Muscle of arm (tissue), 12 donors: Measurements from ENCODE around the gene COX7B2. TPM values are rescaled to one million over a fixed set of nuclear protein-coding genes. Genes with fewer than 3 reads are reported as not detected.

Experiments used
- DNase-seq: peaks from one replicate; pipeline ENCODE4 v3.0.0-alpha.2; 2013
- polyA plus RNA-seq, 12 donors: library from polyadenylated mRNA; unstranded; fragments of 120-200 nt; gene quantifications; one replicate each; pipeline ENCODE4 v1.2.1, GENCODE V29; 2013; ENCODE audit not compliant: insufficient read length in 12 of 12

The COX7B2 gene
- polyA plus RNA-seq, 12 donors, result not detected

DNA sequence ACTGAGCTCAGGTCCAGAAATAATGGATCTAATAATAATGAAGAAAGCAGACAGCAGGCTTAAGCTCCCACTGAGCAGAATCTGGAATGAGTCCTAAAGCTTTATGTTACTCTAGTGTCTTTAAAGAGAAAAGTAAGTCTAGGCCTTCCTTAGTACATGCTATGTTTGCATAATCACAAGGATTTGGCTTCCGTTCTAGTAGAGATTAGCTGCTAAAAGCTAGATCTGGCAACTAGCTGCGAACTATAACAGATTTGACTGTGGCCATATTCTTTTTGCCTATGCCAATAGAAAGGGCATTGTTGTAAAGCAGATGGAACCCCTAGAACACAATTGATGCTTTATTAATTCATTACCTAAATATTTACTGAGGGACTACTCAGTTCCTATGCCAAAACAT is 19.0 kb downstream of the COX7B2 start:
- no peak for DNase-seq

- DNase-seq, result no peak
Measured at GRCh38 chr4:46889410-46889809, 19.6 kb downstream of the COX7B2 start.

GRCh38 chr4:46886711-46887110 is 22.3 kb downstream of the COX7B2 start:
- no peak for DNase-seq

DNA sequence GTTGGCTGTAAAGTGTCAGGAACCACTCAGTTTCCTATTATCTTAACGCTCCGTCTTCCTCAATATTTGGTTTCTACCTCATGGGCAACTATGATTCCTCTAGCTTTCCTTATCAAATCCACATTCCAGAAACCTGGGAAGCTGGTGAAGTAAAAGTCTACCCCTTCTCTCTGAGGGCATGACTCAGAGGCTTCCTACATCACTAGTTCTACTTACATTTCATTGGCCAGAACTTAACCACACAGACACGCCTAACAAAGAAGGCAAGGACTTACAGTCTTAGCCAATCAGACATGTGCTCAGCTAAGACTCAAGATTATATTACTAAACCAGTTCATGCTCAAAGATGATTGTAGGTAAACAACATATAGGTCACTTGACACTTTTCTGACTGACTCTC is 30.4 kb downstream of the COX7B2 start:
- no peak for DNase-seq

- no peak for DNase-seq
Measured at GRCh38 chr4:46874811-46875210, 34.2 kb downstream of the COX7B2 start.

- DNase-seq, result no peak
Measured at GRCh38 chr4:46870411-46870810, 38.6 kb downstream of the COX7B2 start.

- DNase-seq, result no peak
Measured at GRCh38 chr4:46856333-46856732, 52.7 kb downstream of the COX7B2 start.

- no peak for DNase-seq
Measured at GRCh38 chr4:46852800-46853199, 56.2 kb downstream of the COX7B2 start.

GRCh38 chr4:46850026-46850425 is 59.0 kb downstream of the COX7B2 start:
- DNase-seq, result no peak

DNA sequence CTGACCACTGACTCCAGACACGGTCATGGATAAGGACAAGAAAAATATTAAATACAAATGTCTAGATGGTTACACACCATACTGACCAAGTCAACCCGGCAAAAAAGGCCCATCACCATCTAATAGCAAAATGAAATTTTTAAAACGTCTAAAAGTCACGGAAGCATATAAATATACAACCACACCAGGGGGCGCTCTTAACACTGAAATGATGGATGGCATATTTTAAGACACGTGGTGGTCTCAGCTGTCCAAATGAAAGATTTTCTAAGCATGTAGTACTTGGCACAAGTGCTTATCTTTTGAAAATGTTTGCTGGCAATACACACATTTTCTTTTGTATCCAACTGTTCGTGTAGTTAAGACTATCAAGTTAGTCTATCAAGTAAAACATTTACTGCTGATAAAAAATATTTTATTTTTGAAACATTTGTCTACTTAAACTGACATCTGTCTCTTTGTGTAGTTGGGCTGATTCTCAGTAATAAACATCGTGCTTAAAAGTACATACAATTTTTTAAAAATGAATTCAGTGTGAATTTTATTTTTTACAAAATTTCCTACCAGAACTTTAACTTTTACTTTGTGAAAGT is 64.6 kb downstream of the COX7B2 start:
- peak; percentile 41 for DNase-seq

DNA sequence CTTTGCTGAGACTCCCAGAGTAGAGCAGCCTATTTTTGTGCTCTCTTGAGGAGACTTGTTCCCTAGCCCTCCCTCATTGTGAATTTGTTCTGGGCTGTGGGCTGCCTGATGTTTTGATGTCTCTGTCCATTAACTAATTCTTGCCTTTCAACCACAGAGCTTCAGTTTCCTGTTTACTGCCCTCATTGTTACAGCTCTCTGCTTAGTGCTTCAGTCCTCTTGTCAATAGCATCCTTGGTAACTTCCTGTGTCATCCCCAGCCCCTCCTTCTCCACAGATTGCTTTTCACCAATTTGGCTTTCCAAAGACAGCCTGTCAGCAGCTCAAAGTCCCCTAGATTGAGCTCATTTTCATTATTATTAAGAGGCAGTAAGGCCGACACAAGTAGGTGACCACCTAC is 69.9 kb downstream of the COX7B2 start:
- no peak for DNase-seq

- no peak for DNase-seq
Measured at GRCh38 chr4:46837639-46838038, 71.4 kb downstream of the COX7B2 start.

- DNase-seq, result no peak
Measured at GRCh38 chr4:46836584-46836983, 72.5 kb downstream of the COX7B2 start.

GRCh38 chr4:46830971-46831454 is 78.0 kb downstream of the COX7B2 start:
- no peak for DNase-seq

GRCh38 chr4:46820154-46820553 is 88.9 kb downstream of the COX7B2 start:
- no peak for DNase-seq

- no peak for DNase-seq
Measured at GRCh38 chr4:46819095-46819494, 90.0 kb downstream of the COX7B2 start.

- DNase-seq, result no peak
Measured at GRCh38 chr4:46818604-46819003, 90.4 kb downstream of the COX7B2 start.

DNA sequence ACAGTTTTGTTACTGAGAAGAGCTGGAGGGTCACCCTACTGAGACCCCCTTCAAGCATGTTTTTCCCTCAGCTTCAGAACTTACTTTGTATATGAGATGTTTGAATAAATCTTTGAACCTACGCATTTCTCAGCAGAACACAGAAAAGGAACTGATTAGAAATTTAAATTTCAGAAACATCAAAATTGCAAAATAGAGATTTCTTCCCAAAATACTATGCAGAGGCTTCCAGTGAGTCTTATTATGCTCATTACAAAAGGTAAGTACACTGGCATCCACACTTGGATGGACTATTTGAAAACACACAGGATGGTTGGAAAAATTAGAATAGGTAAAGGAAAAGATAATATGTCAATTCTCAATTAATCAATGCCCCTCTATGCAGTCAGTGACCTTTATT is 91.2 kb downstream of the COX7B2 start:
- no peak for DNase-seq

GRCh38 chr4:46804781-46805413 is 104.1 kb downstream of the COX7B2 start:
- DNase-seq, result no peak

GRCh38 chr4:46793036-46793435 is 116.0 kb downstream of the COX7B2 start:
- no peak for DNase-seq

GRCh38 chr4:46781434-46782092 is 127.5 kb downstream of the COX7B2 start:
- DNase-seq, result no peak

DNA sequence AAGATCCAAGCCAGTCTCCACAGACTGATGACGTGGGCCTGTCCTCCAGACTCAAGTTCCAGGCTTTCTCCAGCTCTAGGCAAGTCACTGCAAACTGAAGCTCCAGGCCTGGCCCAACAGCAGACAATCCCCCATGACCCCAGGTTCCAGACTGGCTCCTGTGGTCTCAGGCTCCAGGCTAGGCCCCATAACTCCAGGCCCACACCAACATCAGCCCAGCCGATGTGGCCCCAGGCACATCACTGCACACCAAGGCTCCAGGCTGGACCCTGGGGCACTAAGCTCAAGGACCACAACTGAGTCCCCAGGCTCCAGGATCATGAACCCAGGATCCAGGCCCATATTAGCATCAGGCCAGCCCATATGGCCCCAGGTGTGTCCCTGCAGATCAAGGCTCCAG is 143.6 kb downstream of the COX7B2 start:
- DNase-seq, result no peak

DNA sequence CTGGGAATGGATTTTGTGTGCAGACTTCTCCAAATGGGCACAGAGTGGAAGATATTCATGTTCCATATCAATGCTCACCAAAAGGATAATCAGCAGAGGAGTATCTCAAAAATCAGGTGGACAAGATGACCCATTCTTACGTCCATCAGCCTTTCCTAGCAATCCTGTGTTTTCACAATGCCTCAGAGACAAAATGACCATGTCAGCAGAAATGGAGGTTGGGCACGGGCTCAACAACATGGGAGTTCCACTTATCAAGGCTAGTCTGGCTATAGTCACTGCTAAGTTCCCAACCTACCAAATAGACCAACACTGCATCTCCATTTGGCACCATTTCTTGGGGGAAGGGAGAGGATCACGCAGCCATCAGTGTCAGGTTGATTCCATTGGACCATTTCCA is 179.0 kb downstream of the COX7B2 start:
- DNase-seq, result no peak
